D721Med (cell line): ENCODE data around the gene SLC39A13.
"Not testable (repeated sequence)": the region's sequence is repeated elsewhere in the genome, so short reads cannot be mapped to it uniquely, and the experiment has no call there.

Experiments
- DNase-seq: peaks from one replicate; pipeline ENCODE4 v3.0.0; 2011; ENCODE audit warnings: low spot score; ENCODE audit not compliant: insufficient read length
- FAIRE-seq: peaks from 2 replicates; lab custom pipeline; 2011; peaks lifted over from hg19 to GRCh38; lab: Jason Lieb, UNC
- TF ChIP-seq, protein P1 (sequence below): IDR thresholded peaks from 2 replicates; pipeline ENCODE4 v1.5.1; 2012; ENCODE audit warnings: mild to moderate bottlenecking, control low read depth; ENCODE audit not compliant: insufficient read depth; ENCODE audit errors: missing control alignments

The SLC39A13 gene

DNA sequence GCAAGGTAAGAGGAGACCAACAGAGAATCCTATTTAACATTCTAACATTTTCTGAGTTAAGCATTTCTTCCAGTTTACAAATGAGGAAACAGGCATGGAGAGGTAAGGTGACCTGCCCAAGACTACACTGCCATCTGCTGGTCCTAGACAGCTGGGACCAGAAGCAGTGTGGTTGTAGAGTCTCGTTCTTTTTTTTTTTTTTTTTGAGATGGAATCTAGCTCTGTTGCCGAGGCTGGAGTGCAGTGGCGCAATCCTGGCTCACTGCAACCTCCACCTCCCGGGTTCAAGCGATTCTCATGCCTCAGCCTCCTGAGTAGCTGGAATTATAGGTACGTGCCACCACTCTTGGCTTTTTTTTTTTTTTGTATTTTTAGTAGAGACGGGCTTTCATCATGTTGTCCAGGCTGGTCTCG is 45.9 kb downstream of the SLC39A13 start:
- peak; percentile 59 for DNase-seq
- TF ChIP-seq, protein P1, sequence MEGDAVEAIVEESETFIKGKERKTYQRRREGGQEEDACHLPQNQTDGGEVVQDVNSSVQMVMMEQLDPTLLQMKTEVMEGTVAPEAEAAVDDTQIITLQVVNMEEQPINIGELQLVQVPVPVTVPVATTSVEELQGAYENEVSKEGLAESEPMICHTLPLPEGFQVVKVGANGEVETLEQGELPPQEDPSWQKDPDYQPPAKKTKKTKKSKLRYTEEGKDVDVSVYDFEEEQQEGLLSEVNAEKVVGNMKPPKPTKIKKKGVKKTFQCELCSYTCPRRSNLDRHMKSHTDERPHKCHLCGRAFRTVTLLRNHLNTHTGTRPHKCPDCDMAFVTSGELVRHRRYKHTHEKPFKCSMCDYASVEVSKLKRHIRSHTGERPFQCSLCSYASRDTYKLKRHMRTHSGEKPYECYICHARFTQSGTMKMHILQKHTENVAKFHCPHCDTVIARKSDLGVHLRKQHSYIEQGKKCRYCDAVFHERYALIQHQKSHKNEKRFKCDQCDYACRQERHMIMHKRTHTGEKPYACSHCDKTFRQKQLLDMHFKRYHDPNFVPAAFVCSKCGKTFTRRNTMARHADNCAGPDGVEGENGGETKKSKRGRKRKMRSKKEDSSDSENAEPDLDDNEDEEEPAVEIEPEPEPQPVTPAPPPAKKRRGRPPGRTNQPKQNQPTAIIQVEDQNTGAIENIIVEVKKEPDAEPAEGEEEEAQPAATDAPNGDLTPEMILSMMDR: peak; percentile 84
- not testable (repeated sequence) for FAIRE-seq

DNA sequence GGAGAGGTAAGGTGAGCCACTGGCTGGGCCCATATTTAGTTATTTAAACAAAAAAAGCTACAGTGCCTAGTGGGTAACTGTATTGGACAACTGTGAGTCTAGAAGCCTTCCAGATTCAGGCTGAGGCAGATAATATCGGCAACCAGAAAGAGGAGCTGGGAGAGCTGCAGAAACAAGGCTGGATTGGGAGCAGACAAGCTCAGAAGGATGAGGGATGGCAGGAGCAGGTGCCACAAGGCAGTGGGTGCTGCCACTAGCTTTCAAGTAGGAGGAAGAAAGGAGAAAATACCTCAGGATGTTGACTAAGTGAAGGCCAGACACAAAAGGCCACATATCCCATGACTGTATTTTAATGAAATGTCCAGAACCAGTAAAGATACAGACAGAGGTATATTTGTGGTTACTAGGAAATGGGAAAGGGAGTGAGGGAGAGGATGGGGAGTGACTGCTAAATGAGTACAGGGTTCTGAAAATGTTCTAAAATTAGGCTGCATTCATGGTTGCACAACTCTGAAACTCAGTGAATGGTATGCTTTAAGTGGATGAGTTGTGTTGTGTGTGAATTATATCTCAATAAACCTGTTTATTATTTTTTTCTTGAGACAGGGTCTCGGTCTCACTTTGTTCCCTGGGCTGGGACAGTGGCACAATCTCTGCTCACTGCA is 52.3 kb downstream of the SLC39A13 start:
- no peak for FAIRE-seq

DNA sequence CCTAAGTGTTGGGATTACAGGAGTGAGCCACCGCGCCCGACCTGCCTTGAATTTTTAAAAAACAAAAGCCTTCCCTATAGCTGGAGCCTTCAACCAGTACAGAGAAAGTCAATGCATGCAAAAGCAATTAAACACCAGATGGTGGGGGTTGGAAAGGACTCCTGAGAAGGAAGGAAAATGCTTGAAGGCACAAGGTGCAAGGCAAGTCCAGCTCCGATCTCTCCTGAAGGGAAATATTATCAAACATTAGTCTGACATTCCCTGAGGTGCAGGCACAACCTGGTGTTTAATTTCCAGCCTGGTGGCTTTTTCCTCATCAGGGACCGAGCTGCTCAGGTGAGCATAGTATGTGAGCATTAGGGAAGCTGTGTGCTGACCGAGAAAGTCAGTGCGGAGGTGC is 53.5 kb downstream of the SLC39A13 start:
- DNase-seq (no peak), FAIRE-seq (no peak)
- TF ChIP-seq, protein P1: no peak

More for the DNA sequence above, 52.3 kb downstream of the SLC39A13 start:
- TF ChIP-seq, protein P1: no peak
- no peak for DNase-seq

DNA sequence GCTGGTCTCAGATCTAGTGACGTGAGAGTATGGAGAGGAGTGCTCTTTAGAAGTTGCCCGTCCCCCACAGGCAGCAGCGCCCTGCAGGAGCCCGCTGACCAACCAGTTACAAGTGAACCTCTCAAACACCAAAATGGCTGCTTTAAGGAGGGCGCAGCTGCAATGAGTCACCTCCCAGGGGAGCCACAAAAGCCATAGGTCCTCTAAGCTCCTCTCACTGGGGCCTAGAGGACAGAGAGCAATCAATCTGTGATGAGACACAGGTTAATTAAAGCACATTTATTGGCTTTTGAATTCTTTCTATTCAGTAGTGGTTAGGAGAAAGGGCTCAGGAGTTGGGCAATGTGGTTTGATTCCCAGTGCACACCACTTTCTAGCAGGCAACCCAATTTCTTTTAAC is 56.1 kb downstream of the SLC39A13 start:
- no peak for FAIRE-seq
- TF ChIP-seq, protein P1: no peak
- DNase-seq: peak; percentile 46
